Peyer's patch (tissue), 4 donors: ENCODE data around the gene CCDC167.

Experiments used
- POLR2A ChIP-seq, 2 donors: fragments of 450-650 bp; IDR thresholded peaks; one replicate each; pipeline ENCODE4 v1.5.1; 2017; ENCODE audit warnings: antibody characterized with exemption in 2 of 2, mild to moderate bottlenecking in 2 of 2, moderate library complexity in 2 of 2
- TF ChIP-seq, protein P1 (sequence below), 6 experiments: fragments of 450-650 bp in 4 of 6; fragments of 200-600 bp in 2 of 6; sonication (generic) in 1 of 6; IDR thresholded peaks; one replicate each; pipeline ENCODE4 v1.5.1; 2017 to 2019; ENCODE audit warnings: antibody characterized with exemption in 6 of 6, mild to moderate bottlenecking in 3 of 6, moderate library complexity in 1 of 6

DNA sequence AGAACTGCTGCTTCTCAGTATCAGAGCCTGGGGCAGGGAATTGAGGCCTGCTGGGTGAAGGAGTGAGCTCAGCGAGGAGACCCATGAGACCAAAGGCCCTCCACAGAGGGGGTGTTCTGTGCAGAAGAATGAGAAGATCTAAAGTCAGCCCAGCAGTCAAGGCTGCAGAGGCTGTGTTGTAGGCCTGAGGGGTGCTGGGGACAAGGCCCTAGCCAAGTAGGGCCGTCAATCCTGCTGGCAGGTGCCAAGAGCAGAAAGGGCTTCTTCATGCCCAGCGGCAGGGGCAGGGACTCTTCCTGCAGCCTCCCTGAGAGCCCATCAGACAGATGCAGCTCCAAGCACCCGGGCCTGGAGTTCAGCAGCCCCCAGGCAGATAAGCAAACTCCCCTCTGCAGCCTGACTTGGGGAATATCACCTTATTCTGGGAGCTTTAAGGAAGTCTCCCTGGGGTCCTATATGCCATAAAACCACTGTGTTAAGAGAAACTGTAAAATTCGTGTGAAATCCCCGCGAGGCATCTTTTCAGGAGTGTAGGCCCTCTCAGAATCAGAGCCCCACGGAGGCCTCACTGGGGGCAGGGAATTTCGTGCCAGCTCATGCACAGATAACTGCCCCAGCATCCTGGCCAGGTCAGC is 9.0 kb downstream of the CCDC167 start:
- TF ChIP-seq, protein P1, sequence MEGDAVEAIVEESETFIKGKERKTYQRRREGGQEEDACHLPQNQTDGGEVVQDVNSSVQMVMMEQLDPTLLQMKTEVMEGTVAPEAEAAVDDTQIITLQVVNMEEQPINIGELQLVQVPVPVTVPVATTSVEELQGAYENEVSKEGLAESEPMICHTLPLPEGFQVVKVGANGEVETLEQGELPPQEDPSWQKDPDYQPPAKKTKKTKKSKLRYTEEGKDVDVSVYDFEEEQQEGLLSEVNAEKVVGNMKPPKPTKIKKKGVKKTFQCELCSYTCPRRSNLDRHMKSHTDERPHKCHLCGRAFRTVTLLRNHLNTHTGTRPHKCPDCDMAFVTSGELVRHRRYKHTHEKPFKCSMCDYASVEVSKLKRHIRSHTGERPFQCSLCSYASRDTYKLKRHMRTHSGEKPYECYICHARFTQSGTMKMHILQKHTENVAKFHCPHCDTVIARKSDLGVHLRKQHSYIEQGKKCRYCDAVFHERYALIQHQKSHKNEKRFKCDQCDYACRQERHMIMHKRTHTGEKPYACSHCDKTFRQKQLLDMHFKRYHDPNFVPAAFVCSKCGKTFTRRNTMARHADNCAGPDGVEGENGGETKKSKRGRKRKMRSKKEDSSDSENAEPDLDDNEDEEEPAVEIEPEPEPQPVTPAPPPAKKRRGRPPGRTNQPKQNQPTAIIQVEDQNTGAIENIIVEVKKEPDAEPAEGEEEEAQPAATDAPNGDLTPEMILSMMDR (IDR thresholded peaks at IDR 0.05), result no peak
- TF ChIP-seq POLR2A (IDR thresholded peaks at IDR 0.05), result no peak
